Measurements from ENCODE around the gene KLF2. TPM values are rescaled to one million over a fixed set of nuclear protein-coding genes. Genes with fewer than 3 reads are reported as not detected.

KLF2 gene
- total RNA-seq, 2 experiments from 2014 or later: 0.94 to 1.0 TPM

- Mint-ChIP-seq H3K4me1 (ENCODE audit: low read depth) (peaks cover 43% of the 10 kb centered on the region), H3K27me3 (peaks cover 8% of the 10 kb centered on the region), H3K27ac (no peak overlapping the region), H3K4me3 (no peak overlapping the region), H3K36me3 (ENCODE audit: low read depth) (no peaks in the 10 kb centered on the region), H3K9me3 (peaks cover 2% of the 10 kb centered on the region)
- TF ChIP-seq, protein P1, sequence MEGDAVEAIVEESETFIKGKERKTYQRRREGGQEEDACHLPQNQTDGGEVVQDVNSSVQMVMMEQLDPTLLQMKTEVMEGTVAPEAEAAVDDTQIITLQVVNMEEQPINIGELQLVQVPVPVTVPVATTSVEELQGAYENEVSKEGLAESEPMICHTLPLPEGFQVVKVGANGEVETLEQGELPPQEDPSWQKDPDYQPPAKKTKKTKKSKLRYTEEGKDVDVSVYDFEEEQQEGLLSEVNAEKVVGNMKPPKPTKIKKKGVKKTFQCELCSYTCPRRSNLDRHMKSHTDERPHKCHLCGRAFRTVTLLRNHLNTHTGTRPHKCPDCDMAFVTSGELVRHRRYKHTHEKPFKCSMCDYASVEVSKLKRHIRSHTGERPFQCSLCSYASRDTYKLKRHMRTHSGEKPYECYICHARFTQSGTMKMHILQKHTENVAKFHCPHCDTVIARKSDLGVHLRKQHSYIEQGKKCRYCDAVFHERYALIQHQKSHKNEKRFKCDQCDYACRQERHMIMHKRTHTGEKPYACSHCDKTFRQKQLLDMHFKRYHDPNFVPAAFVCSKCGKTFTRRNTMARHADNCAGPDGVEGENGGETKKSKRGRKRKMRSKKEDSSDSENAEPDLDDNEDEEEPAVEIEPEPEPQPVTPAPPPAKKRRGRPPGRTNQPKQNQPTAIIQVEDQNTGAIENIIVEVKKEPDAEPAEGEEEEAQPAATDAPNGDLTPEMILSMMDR (IDR thresholded peaks at IDR 0.05): no peak
- ATAC-seq (no peak), DNase-seq (no peak)
- CTCF ChIA-PET: no interaction called here
- POLR2A ChIA-PET: interaction anchor here (1.7 kb wide), 1 partner anchor 30 kb away, joined by 6 read pairs; no protein-coding TSS in a partner anchor
- intact Hi-C loops (cut with micrococcal nuclease): loop anchor here (10.0 kb wide), 1 partner anchor 262 kb away; the partner anchor contains the start of gene TPM4
Observed at GRCh38 chr19:16336571-16336970, 11.9 kb downstream of the KLF2 start.

GRCh38 chr19:16337809-16338469 lies 13.3 kb downstream of the KLF2 start:
- H3K4me3 Mint-ChIP-seq: no peak overlapping the region
- H3K36me3 Mint-ChIP-seq (ENCODE audit: low read depth): no peaks in the 10 kb centered on the region
- H3K4me1 Mint-ChIP-seq (ENCODE audit: low read depth): peaks cover 52% of the 10 kb centered on the region
- intact Hi-C loops (cut with micrococcal nuclease): loop anchor here (10.0 kb wide), 1 partner anchor 263 kb away; the partner anchor contains the start of gene TPM4
- TF ChIP-seq, protein P1 (IDR thresholded peaks at IDR 0.05): no peak
- DNase-seq: no peak
- CTCF ChIA-PET: interaction anchor here (1.2 to 2.8 kb wide), 8 partner anchors 10 to 54 kb away, joined by 3 to 15 read pairs (median 5); no protein-coding TSS in a partner anchor
- POLR2A ChIA-PET: interaction anchor here (0.6 to 2.1 kb wide), 9 partner anchors 9 to 91 kb away, joined by 3 to 26 read pairs (median 5); no protein-coding TSS in a partner anchor
- H3K27me3 Mint-ChIP-seq: peaks cover 8% of the 10 kb centered on the region
- no peak overlapping the region for H3K27ac Mint-ChIP-seq
- no peak for ATAC-seq
- H3K9me3 Mint-ChIP-seq: peaks cover 2% of the 10 kb centered on the region

DNA sequence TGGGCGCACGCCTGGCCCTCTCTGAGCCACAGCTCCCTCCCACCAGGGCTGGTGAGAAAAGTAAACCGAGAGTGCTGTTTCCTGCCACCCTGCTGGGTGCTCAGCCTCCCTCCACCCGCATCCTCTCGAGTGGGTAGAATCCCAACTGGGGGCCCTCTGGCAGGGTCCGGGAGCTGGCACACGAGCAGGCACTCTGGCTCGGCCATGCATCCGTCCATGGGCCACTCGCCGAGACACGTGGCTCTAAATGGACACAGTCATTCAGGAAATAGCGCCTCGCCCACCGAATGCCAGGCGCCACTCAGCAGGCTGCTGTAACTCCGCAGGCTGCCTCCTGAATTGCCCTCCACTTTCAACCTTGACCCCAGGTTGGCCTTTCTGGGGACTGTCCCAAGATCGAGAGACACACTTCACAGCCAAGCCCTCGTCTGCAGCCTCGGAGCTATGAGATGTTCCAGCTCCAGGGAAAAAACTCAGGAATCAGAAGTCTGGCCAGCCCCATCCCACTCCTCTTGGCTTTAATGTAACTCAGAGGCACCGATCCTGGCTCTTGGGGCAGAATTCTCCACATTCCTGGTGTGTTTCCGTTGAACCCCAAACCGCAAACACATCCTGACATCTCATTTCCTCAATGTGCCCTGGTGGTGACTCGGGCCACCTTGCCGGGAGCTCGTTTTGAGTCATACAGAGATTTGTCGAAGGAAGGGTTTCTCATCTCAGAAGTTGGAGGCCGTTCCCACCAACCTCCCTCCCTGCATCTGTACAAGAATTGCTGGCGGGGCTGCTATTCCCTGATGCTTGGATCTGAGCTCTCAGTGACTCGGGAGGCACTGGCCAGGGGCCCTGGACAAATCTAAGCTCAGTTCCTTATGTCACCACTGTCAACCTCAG lies 14.1 kb downstream of the KLF2 start:
- POLR2A ChIA-PET: interaction anchor here (0.6 to 2.1 kb wide), 12 partner anchors 8 to 103 kb away, joined by 3 to 26 read pairs (median 5); no protein-coding TSS in a partner anchor
- Mint-ChIP-seq H3K4me1 (ENCODE audit: low read depth) (peaks cover 55% of the 10 kb centered on the region), H3K9me3 (peaks cover 2% of the 10 kb centered on the region), H3K4me3 (peak overlapping the region; percentile 40), H3K27ac (peak overlapping the region; percentile 41), H3K27me3 (peaks cover 8% of the 10 kb centered on the region), H3K36me3 (ENCODE audit: low read depth) (no peaks in the 10 kb centered on the region)
- TF ChIP-seq, protein P1 (IDR thresholded peaks at IDR 0.05): no peak
- intact Hi-C loops (cut with micrococcal nuclease): loop anchor here (10.0 kb wide), 1 partner anchor 264 kb away; the partner anchor contains the start of gene TPM4
- ATAC-seq: peak; percentile 58
- DNase-seq: peak; percentile 86
- CTCF ChIA-PET: interaction anchor here (0.9 to 2.8 kb wide), 12 partner anchors 8 to 94 kb away, joined by 3 to 15 read pairs (median 5); no protein-coding TSS in a partner anchor

- ATAC-seq: peak; percentile 3
- ChIA-PET POLR2A (interaction anchor here (0.7 to 2.1 kb wide), 9 partner anchors 11 to 103 kb away, joined by 3 to 26 read pairs (median 6); no protein-coding TSS in a partner anchor), CTCF (interaction anchor here (0.9 to 2.8 kb wide), 11 partner anchors 9 to 94 kb away, joined by 3 to 15 read pairs (median 5); no protein-coding TSS in a partner anchor)
- no peak overlapping the region for H3K4me3 Mint-ChIP-seq
- intact Hi-C loops (cut with micrococcal nuclease): loop anchor here (10.0 kb wide), 1 partner anchor 265 kb away; the partner anchor contains the start of gene TPM4
- H3K9me3 Mint-ChIP-seq: peaks cover 2% of the 10 kb centered on the region
- H3K4me1 Mint-ChIP-seq (ENCODE audit: low read depth): peaks cover 53% of the 10 kb centered on the region
- H3K27ac Mint-ChIP-seq: no peak overlapping the region
- no peaks in the 10 kb centered on the region for H3K36me3 Mint-ChIP-seq (ENCODE audit: low read depth)
- no peak for DNase-seq
- TF ChIP-seq, protein P1 (IDR thresholded peaks at IDR 0.05): no peak
- peaks cover 8% of the 10 kb centered on the region for H3K27me3 Mint-ChIP-seq
Observed at GRCh38 chr19:16339361-16339725, 14.7 kb downstream of the KLF2 start.
